ENCODE measurements around the gene MRTFB.
A peak's percentile ranks its signal among the peaks of the same experiment; 100 is the strongest.

MRTFB gene

DNA sequence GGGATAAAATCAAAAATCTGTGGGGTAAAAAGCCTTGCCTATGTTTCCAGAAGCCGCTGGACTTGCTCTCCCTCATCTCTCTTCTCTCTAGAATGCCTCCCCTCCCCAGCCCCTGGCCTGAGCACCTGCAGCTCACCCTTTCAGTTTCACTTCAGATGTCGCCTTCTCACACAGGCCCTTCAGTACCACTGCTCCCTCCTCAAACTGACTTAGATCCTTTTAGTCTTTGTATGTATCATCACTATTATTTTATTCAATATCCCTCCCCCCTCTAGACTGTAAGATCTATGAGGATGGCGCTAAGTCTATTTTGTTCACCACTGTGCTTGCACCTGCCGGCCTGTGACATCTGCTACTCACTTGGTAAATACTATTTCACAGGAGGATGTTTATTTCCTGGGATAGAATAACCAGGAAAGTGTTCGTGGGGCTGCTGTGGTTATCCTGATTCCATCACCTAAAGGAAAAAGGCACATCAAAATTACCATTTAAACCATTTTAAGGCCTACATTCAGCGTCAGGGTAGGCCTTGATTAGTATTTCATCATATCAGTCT, 122.3 kb downstream of the MRTFB start:
- peak; percentile 89 for DNase-seq

DNA sequence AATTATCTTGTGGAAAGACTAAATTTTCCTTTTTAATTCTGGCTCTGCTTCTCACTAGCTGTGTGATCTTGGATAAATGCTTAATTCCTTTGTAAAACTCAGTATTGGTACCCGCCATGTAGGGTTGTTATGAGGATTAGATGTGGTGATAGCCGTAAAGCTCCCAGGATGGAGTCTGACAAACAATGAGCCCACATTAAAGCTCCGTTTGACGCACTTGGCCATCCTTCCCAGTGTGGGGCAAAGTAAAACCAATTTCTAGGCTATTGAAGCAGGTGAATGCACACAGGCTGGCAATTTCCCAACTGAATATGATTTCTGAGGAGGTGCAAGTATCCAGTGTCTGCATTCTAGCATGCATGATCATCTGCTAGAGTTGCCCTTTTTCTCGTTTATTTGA, 123.6 kb downstream of the MRTFB start:
- DNase-seq: peak; percentile 25

DNA sequence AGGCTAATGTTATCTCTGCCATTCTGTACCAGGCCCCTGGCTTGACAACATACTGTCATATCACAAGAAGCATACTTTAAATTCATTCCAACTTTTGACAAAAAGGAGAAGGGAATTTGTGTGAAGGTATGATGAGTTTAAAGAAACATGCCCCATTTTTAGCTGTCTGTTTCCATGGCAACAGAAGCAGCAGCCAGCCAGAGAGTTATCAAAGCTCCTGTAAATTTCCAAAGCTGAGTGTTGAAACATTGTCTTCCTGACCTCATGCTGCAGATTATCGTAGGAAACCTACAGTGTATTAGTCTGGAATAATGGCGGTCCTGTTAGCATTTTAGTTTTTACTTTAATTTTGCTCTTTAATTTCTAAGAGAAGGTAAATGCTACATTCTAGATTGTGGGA, 124.9 kb downstream of the MRTFB start:
- DNase-seq: no peak

DNA sequence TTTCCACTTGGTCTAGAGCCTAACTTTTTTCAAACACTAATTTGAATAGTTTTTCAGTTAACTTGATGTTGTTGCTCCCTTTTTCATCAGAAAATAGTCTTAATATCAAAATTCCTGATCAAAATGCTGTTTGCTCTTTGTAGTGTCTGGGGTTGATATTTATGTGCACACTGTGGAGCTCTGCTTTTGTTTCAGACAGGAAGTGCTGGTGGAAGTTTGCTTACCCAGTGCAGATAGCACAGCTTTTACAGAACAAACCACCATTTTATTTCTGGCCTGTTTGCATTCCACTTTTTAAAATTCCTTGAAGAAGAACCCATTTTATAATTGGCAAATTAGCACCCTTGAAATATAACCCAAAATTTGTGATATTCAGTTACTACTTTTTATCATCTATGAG, 125.4 kb downstream of the MRTFB start:
- peak; percentile 29 for DNase-seq

DNA sequence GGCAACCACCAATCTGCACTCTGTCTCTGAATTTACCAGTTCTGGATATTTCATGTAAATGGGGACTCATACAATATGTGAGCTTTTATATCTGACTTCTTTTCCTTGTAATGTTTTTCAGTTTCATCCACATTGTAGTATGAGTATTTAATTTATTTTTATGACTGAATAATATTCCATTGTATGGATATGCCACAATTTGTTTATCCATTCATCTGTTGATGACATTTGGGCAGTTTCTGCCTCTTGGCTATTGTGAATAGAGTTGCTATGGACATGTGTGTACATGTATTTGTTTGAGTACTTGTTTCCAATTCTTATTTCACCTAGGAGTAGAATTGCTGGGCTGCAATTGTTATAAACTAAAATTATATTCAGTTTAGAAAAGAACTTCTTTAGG, 126.9 kb downstream of the MRTFB start:
- DNase-seq: no peak

DNA sequence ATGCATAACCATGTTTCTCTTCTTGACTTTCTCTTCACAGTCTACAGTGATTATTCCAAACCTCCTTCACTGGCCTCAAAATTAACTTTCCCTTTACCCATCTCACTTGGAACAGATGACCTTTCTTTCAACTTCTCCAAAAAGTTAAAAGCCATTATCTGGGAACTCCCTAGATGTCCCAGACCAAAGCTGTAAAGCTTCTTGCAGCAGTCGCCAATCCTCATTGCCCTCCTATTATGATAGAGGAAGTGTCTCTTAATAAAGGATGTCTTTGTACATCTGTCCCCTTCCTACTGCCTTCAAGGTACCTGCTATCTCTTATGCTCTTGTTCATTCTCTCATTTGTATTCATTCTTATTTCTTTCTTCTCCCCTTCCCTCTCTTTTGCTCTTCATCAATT, 127.5 kb downstream of the MRTFB start:
- DNase-seq: no peak

DNA sequence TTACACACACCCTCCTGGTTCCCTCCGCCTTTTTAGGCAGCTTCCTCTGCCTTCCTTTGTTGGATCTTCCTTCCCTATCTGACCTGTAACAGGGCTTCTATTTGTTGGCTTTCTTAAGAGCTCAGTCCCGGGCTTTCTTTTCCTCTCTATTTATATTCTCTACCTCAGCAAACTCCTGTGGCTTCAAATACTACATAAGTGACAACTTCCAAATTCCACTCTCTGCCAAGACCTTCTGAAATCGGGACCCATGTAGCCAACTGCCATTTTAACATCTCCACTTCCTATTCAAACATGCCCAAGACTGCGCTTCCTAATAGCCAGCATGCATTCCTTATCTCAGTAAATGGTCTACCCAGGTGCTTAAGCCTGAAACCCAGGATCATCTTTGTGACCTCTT, 128.1 kb downstream of the MRTFB start:
- no peak for DNase-seq

DNA sequence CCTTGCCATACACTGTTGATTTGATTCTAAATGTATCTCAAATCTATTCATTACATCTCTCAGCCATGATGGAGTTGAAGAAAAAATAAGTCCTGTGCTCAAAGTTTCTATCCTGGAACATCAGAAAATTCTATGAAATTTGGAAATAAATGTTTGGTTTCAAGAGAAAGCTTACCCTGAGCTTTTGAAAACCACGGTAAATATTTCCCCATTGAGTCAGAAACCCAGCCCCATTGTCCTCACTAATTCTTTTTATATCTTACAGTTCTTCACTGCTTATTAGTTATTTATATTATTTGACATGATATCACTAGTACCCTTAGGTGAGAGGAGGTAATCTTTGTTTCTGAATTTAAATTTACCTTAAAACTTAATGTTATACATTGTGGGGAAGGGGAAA, 128.5 kb downstream of the MRTFB start:
- no peak for DNase-seq

DNA sequence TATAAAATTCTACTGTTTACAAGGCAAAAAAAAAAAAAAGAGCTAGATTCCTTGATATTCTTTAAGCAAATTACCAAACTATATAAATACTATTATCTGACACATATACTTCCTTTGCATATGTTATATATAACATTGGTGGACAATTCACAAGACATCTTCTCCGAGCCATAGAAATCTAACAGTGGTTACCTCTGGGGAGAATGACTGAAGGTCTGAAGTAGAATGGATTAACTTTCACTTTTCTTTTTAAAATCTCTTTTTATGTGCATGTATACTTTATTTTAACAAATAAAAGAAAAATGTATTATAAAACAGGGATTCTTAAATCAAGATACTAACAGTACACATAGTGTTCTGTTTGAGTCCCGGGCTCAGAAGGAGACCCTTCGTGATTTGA, 131.0 kb downstream of the MRTFB start:
- no peak for DNase-seq

DNA sequence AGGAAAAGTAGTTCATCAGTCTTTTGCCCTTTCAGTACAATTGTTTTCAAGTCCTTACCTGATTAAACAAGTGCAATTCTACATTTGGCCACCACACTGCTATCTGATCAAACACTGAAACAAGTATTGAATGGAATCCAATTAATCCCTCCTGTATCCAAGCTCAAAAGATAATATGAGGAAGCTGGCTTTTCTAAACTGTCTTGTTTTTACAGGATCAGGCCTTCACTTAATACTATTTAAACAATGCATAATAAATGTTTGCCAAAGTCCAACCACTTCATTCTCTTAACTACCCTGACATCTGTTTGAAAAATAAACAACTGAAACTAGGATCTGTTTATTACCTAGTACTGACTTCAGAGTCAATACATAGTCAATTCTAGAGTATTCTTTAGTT, 131.6 kb downstream of the MRTFB start:
- peak; percentile 91 for DNase-seq

DNA sequence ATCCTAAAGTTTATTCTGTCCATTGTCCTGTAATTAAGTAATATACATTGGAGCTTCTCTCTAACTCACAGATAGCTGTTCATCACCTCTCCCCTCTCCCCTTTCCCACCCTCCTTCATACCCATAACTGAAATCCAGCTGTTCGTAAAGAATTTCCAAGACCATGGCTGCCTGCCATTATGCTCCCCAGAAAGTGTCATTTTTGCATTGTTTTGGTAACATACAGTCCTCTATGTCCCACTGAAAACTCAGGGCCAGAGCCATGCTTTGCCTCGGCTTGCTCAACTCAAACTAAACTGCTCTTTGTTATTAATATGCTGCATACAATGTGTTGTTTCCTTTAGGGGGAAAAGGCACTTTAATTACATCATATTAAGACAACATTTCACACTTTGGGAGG, 132.0 kb downstream of the MRTFB start:
- DNase-seq: peak; percentile 70

DNA sequence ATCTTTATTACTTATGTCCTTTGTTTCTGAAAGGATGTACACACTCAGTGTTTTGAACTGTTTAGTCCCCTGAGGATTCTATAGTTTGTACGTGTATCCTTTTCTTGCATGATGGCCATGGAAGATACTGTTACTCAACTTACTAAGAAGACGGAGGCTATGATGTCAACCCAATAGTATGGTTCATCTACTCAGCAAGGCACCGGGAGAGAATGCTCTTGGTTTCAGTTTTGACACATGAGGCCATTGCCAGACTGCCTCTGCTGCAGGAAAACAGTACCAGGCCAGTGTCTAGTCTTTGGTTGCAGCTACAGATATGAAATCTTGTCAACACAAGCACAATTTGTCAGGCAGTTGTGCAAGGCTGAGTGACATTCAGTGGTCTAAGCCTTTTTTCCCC, 134.5 kb downstream of the MRTFB start:
- DNase-seq: no peak

DNA sequence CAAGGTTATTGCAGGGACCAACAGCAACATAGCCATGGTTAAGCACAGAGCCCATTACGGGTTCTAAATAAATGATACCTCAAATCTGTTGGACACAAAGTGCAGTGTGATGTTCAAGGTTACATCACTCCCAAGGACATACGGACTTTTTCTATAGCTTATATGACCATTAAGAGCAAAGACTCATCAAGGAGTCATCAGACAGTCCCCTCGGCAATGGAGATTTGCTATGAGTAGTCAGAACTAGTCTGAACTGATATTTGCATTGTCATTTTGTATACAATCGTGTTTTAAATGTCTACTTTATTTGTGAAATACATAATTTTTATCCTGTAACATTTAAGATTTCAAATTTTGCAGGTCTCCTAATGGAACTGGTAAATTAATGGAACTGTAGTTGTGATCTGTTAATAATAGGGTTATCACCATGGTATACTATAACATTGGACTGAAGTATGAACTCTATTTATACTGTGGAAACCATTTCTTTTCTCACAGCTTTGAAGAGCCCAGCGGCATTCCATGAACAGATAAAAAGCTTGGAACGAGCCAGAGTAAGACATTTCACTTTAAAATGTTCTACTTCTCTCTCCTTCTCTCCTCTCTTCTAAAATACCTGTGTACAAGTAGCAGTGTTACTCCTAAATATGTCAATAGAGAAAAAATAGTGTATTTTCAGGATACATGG, 140.9 kb downstream of the MRTFB start:
- DNase-seq: no peak

DNA sequence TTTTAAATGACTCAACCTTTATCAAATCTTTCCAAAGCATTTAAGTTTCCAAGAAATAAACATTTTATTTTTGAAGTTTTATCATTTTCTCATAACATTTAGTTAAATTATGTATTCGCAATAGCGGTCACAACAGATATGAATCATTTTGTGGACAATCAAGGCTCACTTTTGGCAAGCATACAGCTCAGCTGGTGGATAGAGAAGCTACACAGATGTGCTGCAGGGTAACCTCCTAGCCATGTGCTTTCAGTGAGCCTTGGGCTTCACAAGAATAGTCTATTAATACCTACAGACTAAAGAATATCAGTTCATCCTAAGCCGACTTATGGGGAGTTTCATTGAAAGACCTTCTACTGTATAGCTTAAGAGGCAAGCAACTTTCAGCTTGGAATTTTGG, 144.8 kb downstream of the MRTFB start:
- DNase-seq: no peak

DNA sequence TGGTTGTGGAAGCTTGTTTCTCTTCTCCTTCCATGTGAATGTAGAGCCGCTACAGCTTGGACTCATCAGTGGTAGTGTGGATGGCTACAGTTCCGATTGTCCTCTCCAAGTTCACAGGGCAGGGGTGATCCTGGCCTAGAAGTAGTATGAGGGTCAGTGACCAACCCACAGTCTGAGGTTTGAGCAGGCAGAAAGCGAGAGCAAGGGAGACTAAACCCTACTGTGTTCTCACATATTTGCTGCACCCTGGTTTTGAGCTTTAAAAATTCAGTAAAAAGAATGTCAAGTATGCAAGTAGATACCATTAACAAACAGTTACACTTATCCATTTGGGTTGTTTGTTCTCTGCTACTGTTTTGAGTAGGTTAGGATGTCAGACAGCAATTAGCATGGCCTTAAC, 148.9 kb downstream of the MRTFB start:
- no peak for DNase-seq

DNA sequence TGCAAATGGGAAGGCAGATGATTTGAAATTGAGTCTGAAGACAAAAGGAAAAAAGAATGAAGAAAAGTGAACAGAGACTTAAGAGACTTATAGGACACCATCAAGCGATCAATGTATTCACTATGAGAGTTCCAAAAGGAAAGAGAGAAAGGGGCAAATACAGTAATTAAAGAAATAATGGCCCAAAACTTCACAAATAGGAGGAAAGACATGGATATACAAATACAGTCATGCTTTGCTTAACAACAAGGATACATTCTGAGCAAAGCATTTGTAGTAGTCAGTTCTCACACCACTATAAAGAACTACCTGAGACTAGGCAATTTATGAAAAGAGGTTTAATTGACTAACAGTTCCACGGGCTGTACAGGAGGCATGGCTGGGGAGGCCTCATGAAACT, 152.5 kb downstream of the MRTFB start:
- DNase-seq: no peak

DNA sequence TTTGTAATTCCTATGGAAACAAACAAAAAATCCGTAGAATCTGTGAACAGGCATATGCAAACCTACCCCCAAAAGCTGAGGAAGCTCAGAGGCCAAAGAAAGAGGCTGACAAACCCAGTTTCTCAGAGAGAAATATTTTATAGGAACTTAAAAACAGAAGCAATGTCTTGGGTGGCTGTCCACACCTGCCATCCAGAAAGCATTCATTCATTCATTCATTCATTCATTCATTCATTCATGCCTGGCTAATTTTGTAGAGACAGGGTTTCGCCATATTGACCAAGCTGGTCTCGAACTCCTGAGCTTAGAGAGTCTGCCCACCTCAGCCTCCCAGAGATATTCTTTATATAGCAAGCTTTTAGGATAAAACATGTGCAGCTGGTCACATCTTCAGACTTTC, 154.3 kb downstream of the MRTFB start:
- DNase-seq: no peak

DNA sequence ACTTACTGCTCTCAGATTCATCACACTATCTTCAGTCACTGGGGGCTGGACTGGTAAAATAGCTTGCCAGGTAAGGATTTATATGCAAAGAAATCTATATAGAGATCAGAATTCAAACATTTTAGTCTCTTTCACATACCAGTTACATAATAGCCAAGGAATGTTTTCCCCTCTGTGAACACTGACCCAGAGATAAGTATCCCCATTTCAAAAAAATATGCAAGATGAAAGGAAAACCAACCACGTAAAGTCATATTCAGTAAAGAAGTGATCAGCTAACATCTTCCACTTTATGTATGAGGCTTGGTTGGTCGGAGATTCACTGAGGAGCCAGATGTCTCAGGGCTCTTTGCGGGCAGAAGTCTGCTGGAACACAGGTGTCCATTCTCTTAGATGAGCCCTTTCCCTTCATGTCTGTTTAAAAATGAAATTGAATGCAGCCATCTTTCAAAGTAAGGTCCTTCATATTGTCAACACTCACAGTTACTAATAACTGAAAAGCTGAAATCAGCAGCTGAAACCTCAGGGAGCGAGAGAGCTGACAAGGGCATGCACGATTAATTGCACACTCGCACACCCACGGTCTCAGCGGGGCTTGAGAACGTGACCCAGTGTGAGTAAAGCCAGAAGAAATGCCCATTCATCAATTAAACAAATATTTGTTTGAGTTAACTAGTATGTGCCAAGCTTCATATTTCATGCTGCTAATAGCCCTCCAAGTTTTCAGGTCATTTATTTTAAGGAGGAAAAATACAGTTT, 161.2 kb downstream of the MRTFB start:
- DNase-seq: no peak

DNA sequence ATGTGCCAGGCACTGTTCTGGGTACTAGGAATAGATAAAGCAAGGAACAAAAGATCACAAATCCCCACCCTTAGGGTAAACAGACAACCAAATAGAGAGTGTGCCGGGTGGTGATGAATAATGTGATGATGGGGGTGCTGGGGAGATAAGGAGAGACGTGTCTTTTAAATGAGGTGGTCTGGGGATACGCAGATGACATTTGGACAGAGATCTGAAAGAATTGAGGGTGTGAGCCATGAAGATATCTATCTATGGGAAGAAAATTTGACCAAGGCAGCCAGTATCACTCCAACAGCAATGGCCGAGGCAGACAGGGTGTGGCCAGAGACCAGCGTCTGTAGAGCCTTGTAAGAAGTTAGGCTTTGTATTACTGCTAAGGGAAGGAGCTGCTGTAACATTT, 165.3 kb downstream of the MRTFB start:
- no peak for DNase-seq

DNA sequence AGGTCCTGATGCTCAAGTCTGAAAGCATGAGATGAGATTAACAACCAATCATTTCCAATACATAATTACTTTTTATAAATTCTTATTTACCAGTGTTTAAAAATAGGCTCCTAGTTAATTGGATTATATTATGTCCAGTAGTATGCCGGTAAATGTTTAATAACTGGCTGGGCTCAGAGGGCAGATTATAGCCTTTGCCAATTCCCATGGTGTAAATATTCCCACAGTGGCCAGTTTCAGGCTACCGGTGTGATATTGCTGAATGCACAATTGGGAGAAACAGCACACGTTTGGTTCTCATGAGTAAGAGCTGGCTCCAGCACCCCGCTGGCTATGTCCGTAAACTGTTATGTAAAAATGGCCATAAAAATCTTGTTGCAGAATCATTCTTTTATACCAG, 167.6 kb downstream of the MRTFB start:
- DNase-seq: no peak

DNA sequence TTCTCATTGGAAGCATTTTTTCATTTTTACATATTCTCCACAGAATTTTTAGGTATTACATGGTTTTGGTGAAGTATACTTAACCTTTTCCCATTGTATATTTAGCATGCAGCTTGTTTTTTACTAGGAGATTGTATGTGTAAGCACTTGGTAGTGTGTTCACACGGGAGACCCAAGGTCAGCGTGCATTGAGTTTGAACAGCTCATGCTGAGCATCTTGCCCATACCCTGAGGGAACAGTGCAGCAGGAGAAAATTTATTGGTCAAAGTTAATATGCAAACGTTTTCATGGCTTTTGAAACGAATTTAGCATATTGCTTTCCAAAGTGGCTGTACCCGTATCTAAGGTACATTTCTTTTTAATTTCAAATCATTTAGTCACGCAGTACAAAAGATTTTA, 168.7 kb downstream of the MRTFB start:
- DNase-seq: no peak

DNA sequence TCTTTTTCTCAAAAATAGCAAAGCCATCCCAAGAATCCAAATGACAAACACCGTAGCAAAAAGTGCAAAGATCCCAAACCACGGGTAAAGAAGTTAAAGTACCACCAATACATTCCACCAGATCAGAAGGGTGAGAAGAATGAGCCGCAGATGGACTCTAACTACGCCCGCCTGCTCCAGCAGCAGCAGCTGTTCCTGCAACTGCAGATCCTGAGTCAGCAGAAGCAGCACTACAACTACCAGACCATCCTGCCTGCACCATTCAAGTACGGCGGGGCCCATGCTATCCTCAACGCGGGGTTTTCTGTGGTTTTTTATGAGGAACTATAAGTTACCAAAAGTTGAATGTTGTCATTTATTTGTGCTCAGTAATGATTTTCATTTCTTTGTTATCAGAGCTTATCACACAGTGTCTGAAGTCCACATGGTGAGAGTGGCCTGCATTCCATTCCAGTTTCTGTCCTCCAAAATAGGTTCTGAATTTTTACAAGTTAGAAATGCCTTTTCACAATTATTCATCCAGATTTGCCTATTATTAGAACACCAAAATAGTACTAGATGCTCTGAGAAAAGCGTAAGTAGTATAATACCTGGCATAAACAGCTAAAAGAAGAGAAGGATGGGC, 169.2 kb downstream of the MRTFB start:
- no peak for DNase-seq

DNA sequence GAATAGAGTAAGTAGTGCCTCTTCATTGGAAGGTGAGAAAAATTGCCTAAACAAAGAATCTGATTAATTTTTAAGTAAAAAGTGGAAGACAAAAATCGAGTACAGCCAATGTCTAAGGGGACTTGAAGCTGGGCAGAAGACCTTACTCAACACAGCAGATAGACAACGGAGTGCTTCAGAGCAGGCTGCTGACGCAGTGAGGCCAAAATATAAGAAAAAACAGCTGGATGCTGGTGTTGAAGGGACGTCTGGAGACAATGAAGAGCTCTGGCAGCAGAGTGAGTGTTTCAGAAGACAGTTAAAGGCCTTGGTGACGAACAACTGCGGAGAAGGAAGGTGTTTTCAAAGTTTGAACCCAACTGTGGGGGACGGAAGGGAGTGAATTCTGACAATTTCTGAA, 169.8 kb downstream of the MRTFB start:
- no peak for DNase-seq

DNA sequence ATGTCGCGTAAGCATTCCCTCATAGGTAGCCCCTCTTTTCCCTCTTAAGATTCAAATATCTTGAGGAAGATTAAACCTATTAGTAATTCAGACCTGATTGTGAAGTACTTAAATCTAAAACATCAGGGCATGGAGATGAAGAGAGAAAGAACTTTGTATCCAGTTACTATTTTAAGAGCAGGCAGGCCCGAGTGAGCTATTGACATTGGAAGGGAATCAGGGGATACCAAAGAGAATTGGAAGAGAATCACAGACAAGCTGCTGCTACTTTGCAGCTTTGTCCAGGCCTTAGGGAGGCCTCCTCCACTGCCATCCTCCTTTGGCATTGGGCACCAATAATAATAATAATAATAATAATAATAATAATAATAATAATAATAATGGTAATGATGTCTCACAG, 170.5 kb downstream of the MRTFB start:
- DNase-seq: no peak

Data from NCI-H2029 treated with DMSO at 0.1 percent for 48 hours (cell line).